ENCODE results near the gene KCNN3.
"Not testable (repeated sequence)": the region's sequence is repeated elsewhere in the genome, so short reads cannot be mapped to it uniquely, and the experiment has no call there.

The KCNN3 gene

DNA sequence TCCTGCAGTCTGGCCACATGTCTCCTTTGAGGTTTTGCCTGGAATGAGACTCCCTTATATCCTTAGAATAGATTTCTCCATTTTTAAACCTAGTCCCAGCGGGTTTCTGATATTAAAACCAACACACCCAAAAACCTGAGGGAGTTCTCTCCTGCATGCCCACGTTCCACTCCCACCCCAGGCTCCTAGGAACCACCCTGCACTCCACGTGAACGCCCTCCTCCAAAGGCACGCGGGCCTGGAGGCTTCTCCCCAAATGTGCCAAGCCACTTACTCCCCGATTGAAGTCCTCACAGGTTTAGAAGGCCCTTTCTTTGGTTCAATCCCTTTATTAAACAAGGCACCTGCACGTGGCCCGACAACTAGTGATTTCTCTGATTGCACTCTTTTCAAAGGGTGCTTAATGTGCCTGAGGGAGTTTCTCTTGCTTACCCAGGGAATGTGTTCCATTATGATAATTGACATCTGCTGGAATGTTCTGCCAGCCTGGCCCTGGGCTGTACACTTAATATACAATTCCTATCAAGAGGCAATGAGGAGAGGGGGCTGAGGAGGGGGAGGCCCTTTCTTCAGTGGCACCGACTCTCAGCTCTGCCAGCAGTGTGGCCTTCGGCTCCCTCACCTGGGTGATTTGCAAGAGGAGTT, 157.8 kb downstream of the KCNN3 start:
- DNase-seq: no peak

- DNase-seq: no peak
Observed at GRCh38 chr1:154711416-154711815, 158.7 kb downstream of the KCNN3 start.

GRCh38 chr1:154710106-154710505, 160.0 kb downstream of the KCNN3 start:
- DNase-seq: peak in 1 of 51 donors; percentile 24

GRCh38 chr1:154707901-154708463, 162.1 kb downstream of the KCNN3 start:
- no peak for DNase-seq

DNA sequence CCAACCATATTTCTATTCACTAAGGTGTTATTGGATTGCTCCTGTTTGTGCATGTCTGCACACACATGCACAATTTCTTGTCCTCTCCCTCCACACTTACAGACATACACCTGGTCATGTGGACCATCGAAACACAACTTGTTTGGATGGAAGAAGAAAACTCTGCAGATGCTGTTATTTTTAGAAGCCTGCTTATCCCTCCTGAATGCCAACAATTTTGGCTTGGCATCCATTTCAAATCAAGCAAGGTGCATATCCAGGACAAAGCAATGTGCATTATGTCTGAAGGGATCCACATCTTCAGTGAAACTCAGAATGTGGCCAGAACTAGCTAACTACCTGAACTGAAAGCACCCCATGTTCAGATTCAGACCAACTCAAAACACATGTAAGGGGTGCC, 163.2 kb downstream of the KCNN3 start:
- DNase-seq: no peak

GRCh38 chr1:154705544-154705943, 164.5 kb downstream of the KCNN3 start:
- DNase-seq: no peak

GRCh38 chr1:154703170-154703569, 166.9 kb downstream of the KCNN3 start:
- no peak for DNase-seq

- no peak for DNase-seq
Observed at GRCh38 chr1:154698320-154699096, 171.6 kb downstream of the KCNN3 start.

GRCh38 chr1:154697710-154698109, 172.4 kb downstream of the KCNN3 start:
- DNase-seq: no peak

GRCh38 chr1:154696456-154696855, 173.6 kb downstream of the KCNN3 start:
- DNase-seq: no peak

GRCh38 chr1:154695985-154696384, 174.1 kb downstream of the KCNN3 start:
- no peak for DNase-seq

DNA sequence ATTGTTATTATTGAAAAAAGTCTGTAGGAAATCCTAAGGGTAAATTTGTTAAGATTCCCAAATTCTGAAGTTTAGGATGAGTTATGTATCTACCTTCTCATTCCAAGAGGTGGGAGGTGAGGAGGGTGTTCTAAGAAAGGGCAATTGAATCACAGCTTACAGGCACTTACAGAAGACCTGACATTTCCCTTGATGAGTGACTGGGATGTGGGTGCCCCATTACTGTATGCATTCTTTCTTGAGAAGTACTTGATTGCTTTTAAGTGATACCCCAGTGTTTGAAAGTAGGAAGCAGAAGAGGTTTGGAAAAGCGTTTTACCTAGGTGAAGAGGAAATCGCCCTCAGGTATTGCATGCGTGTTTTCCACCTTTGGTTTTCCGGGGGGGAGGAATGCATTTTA, 175.1 kb downstream of the KCNN3 start:
- DNase-seq: no peak

- DNase-seq: no peak
Observed at GRCh38 chr1:154689083-154689482, 181.0 kb downstream of the KCNN3 start.

- DNase-seq: no peak
Observed at GRCh38 chr1:154686507-154686906, 183.6 kb downstream of the KCNN3 start.

DNA sequence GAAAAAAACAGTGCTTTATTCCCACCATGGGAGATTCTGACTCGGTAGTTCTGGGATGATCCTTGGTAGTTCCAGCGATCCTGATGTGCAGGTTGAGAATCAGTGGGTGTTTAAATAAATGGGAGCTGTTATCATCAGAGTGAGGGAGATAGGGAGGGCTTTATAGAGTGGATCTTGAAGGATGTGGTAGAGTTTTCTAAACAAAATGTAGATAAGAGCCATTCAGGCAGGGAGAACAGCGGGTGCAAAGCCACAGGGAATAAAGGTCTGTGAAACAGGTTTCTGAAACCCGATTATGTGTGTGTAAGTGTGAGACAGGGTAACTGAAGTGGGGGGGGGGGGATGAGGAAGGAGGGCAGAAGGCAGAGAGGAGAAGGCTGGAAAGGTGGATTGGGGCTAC, 186.3 kb downstream of the KCNN3 start:
- no peak for DNase-seq

- DNase-seq: no peak
Observed at GRCh38 chr1:154682254-154682653, 187.8 kb downstream of the KCNN3 start.

GRCh38 chr1:154677844-154678243, 192.2 kb downstream of the KCNN3 start:
- DNase-seq: not testable (repeated sequence)

DNA sequence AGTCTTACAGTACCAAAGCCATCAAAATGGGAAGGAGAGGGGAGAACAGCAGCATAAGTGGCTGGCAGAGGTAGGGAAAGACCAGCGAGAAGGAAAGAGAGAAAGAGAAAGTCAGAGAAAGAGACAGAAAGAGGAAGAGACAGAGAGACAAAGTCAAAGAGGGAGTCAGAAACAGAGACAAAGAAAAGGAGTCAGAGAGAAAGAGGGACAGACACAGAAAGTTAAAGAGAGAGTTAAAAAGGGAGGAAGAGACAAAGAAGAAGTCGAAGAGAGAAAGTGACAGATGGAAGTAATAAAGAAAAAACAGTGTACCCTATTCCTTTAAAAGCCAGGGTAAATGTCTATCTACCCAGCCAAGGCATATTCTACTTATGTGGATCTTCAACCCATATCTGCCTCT, 193.2 kb downstream of the KCNN3 start:
- not testable (repeated sequence) for DNase-seq

DNA sequence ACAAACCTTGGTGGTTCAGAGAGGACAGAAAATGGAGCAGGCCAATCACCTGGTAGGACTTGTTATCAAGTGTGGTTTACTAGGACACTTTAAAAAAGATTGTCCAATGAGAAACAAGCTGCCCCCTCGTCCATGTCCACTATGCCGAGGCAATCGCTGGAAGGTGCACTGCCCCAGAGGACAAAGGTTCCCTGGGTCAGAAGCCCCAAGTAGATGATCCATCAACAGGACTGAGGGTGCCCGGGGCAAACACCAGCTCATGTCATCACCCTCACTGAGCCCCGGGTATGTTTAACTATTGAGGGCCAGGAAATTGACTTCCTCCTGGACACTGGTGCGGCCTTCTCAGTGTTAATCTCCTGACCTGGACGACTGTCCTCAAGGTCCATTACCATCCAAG, 195.6 kb downstream of the KCNN3 start:
- not testable (repeated sequence) for DNase-seq

DNA sequence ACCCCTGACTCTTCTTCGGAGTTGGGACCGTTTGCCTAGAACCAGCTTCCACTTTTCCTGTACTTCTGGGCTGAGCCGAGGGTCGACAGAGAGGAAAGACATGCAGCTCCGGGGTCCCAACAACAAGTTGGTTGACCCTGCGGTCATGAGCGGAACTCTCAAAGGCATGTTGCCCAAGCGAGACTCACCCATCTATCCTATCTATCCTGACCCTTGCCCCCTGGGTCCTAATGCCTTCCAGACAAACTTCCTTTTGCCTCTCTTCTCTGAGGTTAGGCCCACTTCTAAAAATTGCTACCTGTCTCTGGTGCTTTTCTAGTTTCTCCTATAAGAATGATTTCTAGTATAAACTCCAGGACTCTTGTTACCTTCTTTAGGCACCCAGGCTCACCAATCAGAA, 197.8 kb downstream of the KCNN3 start:
- DNase-seq: not testable (repeated sequence)

DNA sequence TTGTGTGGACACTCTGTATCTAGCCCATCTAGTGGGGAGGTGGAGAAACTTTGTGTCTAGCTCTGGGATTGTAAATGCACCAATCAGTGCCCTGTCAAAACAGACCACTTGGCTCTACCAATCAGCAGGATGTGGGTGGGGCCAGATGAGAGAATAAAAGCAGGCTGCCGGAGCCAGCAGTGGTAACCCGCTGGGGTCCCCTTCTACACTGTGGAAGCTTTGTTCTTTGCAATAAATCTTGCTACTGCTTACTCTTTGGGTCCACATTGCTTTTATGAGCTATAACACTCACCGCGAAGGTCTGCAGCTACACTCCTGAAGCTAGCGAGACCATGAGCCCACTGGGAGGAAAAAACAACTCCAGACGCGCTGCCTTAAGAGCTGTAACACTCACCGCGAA, 198.7 kb downstream of the KCNN3 start:
- DNase-seq: not testable (repeated sequence)

- not testable (repeated sequence) for DNase-seq
Observed at GRCh38 chr1:154670310-154671270, 199.5 kb downstream of the KCNN3 start.
